ENCODE results near the gene SV2C.

Gene SV2C

DNA sequence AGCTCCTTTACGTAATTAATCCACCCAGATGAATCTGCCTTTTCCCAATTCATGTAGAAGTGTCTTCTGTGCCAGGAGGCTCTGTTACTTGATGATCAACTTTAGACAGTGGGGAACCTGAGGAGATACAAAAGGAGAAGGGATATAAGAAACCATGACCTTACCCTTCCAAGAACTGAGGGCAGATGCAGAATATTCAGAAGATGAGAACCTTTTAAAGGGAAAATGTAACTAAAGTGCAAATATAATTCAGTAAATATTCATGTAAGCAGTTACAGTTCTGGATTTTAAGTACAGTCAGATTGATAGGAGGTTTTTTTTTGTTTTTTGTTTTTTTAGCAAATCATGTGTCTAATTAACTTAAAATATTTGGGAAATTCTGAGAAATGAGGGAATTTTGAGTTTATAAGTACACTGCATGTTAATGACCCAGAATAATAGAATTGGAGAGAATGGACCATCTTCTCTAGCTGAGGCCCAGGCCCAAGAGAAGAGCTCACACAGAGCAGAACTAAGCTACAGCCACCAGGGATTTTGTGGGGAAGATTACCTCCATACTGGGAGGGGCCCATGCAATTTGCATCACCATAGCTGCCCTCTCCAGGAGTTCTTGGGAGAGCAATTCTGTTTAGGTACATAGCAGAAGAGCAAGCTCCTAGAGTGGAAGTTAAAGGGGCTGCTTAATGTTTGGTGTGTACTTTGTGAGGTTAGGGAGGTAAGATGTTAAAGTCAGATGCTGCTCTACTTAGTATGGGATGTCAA is 61.5 kb downstream of the SV2C start:
- TF ChIP-seq, protein P1, sequence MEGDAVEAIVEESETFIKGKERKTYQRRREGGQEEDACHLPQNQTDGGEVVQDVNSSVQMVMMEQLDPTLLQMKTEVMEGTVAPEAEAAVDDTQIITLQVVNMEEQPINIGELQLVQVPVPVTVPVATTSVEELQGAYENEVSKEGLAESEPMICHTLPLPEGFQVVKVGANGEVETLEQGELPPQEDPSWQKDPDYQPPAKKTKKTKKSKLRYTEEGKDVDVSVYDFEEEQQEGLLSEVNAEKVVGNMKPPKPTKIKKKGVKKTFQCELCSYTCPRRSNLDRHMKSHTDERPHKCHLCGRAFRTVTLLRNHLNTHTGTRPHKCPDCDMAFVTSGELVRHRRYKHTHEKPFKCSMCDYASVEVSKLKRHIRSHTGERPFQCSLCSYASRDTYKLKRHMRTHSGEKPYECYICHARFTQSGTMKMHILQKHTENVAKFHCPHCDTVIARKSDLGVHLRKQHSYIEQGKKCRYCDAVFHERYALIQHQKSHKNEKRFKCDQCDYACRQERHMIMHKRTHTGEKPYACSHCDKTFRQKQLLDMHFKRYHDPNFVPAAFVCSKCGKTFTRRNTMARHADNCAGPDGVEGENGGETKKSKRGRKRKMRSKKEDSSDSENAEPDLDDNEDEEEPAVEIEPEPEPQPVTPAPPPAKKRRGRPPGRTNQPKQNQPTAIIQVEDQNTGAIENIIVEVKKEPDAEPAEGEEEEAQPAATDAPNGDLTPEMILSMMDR (IDR thresholded peaks at IDR 0.05; ENCODE audit: control insufficient read depth, insufficient read depth, low read depth, low read length, missing control alignments): no peak
- DNase-seq (ENCODE audit: low read depth): no peak
- no peak overlapping the region for H3K4me3 ChIP-seq (ENCODE audit: control insufficient read depth, low read depth, low read length)

DNA sequence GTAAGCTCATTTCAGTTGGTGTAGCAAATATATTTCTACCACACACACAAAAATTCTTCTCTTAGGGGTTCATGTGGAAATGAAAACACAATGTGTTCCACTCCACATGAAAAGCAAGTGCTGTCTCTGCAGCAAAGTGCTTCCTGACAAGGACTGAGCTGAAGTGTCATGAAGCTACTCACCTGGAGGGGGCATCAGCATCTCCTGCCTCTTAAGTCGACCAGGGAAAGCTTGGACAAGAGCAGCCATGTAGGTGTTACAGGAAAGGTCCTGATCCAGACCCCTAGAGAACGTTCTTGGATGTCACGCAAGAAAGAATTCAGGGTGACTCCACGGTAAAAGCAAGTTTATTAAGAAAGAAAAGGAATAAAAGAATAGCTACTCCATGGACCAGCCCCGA is 62.8 kb downstream of the SV2C start:
- TF ChIP-seq, protein P1 (IDR thresholded peaks at IDR 0.05; ENCODE audit: control insufficient read depth, insufficient read depth, low read depth, low read length, missing control alignments): no peak
- DNase-seq (ENCODE audit: low read depth): no peak
- H3K4me3 ChIP-seq (ENCODE audit: control insufficient read depth, low read depth, low read length): no peak overlapping the region

DNA sequence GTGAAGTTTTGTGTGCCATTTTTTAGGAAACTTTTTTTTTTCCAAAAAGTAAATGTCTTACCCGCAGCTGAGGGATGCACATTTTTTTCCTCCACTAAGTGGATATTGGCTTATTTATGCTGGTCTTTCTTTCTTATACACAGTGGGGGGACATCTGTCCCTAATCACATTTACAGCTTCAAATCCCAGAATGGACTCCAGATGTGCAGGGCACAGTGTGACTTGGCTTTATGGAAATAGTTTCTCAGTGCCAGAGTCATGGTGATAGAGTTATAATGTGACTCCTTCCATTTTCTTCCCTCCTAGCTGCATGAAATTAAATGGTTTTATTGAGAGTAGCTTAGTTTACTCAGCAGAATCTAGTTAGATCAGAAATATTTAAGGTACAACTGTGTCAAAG is 66.5 kb downstream of the SV2C start:
- no peak overlapping the region for H3K4me3 ChIP-seq (ENCODE audit: control insufficient read depth, low read depth, low read length)
- DNase-seq (ENCODE audit: low read depth): no peak

DNA sequence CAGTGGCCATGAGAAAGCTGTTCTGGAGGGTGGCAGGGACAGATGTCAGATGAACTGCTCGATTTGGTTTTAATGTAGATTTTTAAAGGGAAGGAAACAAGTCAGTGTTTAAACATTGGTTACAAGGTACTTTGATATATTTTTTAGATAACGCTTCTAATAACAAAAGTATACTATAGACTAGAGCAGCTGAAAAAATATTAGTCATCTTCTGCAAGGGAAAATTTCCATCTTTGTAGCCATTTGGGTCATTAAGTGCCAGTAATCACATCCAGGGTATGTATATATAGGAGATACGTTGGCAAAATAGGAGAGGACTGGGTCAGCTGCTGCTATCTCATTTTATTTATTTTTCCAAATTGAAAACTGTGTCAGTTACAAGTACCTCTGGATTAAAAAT is 69.0 kb downstream of the SV2C start:
- H3K4me3 ChIP-seq (ENCODE audit: control insufficient read depth, low read depth, low read length): no peak overlapping the region
- no peak for DNase-seq (ENCODE audit: low read depth)
- TF ChIP-seq, protein P1 (IDR thresholded peaks at IDR 0.05; ENCODE audit: control insufficient read depth, insufficient read depth, low read depth, low read length, missing control alignments): no peak

More for the DNA sequence above, 66.5 kb downstream of the SV2C start:
- TF ChIP-seq, protein P1 (IDR thresholded peaks at IDR 0.05; ENCODE audit: control insufficient read depth, insufficient read depth, low read depth, low read length, missing control alignments): no peak

DNA sequence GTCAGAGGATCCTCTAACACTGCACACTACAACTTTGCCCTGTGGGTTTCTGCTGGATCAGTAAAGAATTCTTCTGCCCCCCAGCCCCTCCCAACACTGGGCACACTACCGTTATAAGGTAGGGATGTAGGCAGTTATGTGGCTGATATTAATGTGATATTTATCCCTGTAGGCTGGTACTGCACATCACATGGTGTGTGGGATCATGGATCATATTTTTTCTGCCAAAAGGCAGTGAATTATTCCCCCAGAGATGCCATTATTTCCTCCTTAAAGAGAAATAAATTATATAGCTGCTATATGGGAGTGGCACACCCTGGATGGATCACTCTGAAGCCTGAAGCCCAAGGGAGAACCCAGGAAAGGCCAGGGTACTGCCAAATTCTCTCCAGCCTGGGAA is 69.5 kb downstream of the SV2C start:
- H3K4me3 ChIP-seq (ENCODE audit: control insufficient read depth, low read depth, low read length): no peak overlapping the region
- TF ChIP-seq, protein P1 (IDR thresholded peaks at IDR 0.05; ENCODE audit: control insufficient read depth, insufficient read depth, low read depth, low read length, missing control alignments): no peak
- DNase-seq (ENCODE audit: low read depth): no peak

DNA sequence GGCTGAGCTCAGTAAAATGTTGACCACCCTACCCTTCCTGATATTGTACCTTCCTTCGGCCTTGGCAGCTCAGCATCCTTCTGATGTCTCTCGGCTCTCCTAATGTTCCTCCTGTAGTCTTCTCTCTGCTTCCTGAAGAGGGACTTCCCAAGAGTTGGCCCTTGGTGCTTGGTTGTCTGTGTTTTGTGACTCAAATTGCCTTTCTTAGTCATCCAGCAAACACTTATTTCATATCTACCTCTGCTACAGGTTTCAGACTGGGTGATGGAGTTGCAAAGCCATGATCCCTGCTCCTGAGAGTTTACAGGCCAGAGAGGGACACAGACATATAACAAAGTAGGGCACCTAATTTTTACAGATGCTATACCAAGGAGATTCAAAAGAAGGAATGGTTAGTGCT is 70.1 kb downstream of the SV2C start:
- no peak for DNase-seq (ENCODE audit: low read depth)
- no peak overlapping the region for H3K4me3 ChIP-seq (ENCODE audit: control insufficient read depth, low read depth, low read length)
- TF ChIP-seq, protein P1 (IDR thresholded peaks at IDR 0.05; ENCODE audit: control insufficient read depth, insufficient read depth, low read depth, low read length, missing control alignments): no peak
